H1 (cell line): Measurements from ENCODE around the gene NEDD4. TPM values are rescaled to one million over a fixed set of nuclear protein-coding genes. Genes with fewer than 3 reads are reported as not detected.

ENCODE experiments used
- CTCF ChIA-PET: fragments of 300-600 bp; sonication (Branson Sonifier 250); formaldehyde crosslinking; loops from one replicate; lab custom pipeline; 2021; ENCODE audit not compliant: partially characterized antibody; lab: Charles Lee
- POLR2A ChIA-PET: fragments of 300-600 bp; sonication (Branson Sonifier 250); formaldehyde crosslinking; loops from one replicate; lab custom pipeline; 2021; ENCODE audit warnings: inconsistent platforms; ENCODE audit not compliant: partially characterized antibody; lab: Charles Lee
- DNase-seq, 2 experiments: peaks; one replicate each; pipeline versions ENCODE4 v3.0.0 to v3.0.0-alpha.2; 2010 to 2022; ENCODE audit warnings: low spot score in 2 of 2, low read depth in 1 of 2, mixed read lengths in 1 of 2
- FAIRE-seq: peaks from 2 replicates; lab custom pipeline; 2011; peaks lifted over from hg19 to GRCh38; lab: Jason Lieb, UNC
- H2AFZ ChIP-seq: 2 replicates; pipeline ENCODE4 v1.8.1; 2012; ENCODE audit warnings: low read length, inconsistent platforms
- H2AK5ac ChIP-seq: 2 replicates; pipeline ENCODE4 v1.6.1; 2013; ENCODE audit warnings: low read depth, low read length
- H2BK120ac ChIP-seq: replicated peaks from 2 replicates; pipeline ENCODE3; 2013; ENCODE audit warnings: low read depth, low read length, inconsistent platforms
- H2BK12ac ChIP-seq: 2 replicates; pipeline ENCODE4 v1.6.1; 2013; ENCODE audit warnings: low read depth, low read length
- H2BK15ac ChIP-seq: 2 replicates; pipeline ENCODE4 v1.6.1; 2013; ENCODE audit warnings: low read length
- H2BK20ac ChIP-seq: 2 replicates; pipeline ENCODE4 v1.6.1; 2013; ENCODE audit warnings: low read length
- H2BK5ac ChIP-seq: 2 replicates; pipeline ENCODE4 v1.6.1; 2013; ENCODE audit warnings: low read depth, low read length
- H3K14ac ChIP-seq: 2 replicates; pipeline ENCODE4 v1.6.1; 2013; ENCODE audit warnings: inconsistent platforms; ENCODE audit not compliant: insufficient read length
- H3K18ac ChIP-seq: 2 replicates; pipeline ENCODE4 v1.6.1; 2013; ENCODE audit warnings: low read length; ENCODE audit errors: extremely low read depth
- H3K23ac ChIP-seq: 2 replicates; pipeline ENCODE4 v1.6.1; 2013; ENCODE audit warnings: inconsistent platforms; ENCODE audit not compliant: insufficient read length
- H3K23me2 ChIP-seq: 2 replicates; pipeline ENCODE4 v1.6.1; 2013; ENCODE audit warnings: low read depth, low read length
- H3K27ac ChIP-seq: 2 replicates; pipeline ENCODE4 v1.6.1; 2011; ENCODE audit warnings: low read depth, low read length, inconsistent platforms
- H3K27me3 ChIP-seq, 4 experiments: replicated peaks in 1 of 4; 1 replicate in 1 of 4; 2 replicates in 3 of 4; pipeline versions ENCODE4 v1.6.1 to v1.8.1; 2011 to 2013; ENCODE audit warnings: low read length in 3 of 4, mild to moderate bottlenecking in 3 of 4, inconsistent platforms in 2 of 4, mixed read lengths in 2 of 4, moderate library complexity in 1 of 4; ENCODE audit not compliant: control insufficient read depth in 3 of 4, insufficient read depth in 3 of 4; ENCODE audit errors: extremely low read depth in 1 of 4
- H3K36me3 ChIP-seq, 4 experiments: 2 replicates each; pipeline versions ENCODE4 v1.6.1 to v1.8.1; 2011 to 2013; ENCODE audit warnings: mild to moderate bottlenecking in 4 of 4, low read length in 3 of 4, moderate library complexity in 2 of 4, control low read depth in 1 of 4, inconsistent platforms in 1 of 4; ENCODE audit not compliant: insufficient read depth in 4 of 4, control insufficient read depth in 2 of 4
- H3K4ac ChIP-seq: replicated peaks from 2 replicates; pipeline ENCODE3; 2013; ENCODE audit warnings: low read length, low read depth, mixed read lengths, inconsistent platforms; ENCODE audit not compliant: insufficient read length
- H3K4me1 ChIP-seq, 4 experiments: replicated peaks in 1 of 4; 1 replicate in 1 of 4; 2 replicates in 3 of 4; pipeline versions ENCODE4 v1.6.1 to v1.8.1; 2011 to 2013; ENCODE audit warnings: low read length in 3 of 4, inconsistent platforms in 2 of 4, mixed read lengths in 1 of 4; ENCODE audit not compliant: insufficient read depth in 4 of 4, control insufficient read depth in 3 of 4
- H3K4me2 ChIP-seq, 2 experiments: 2 replicates each; pipeline versions ENCODE4 v1.6.1 to v1.8.1; 2011 to 2013; ENCODE audit warnings: low read depth in 2 of 2, low read length in 2 of 2, control low read depth in 1 of 2, inconsistent platforms in 1 of 2, mild to moderate bottlenecking in 1 of 2; ENCODE audit not compliant: insufficient read depth in 1 of 2
- H3K4me3 ChIP-seq, 4 experiments: fragments of 200-600, 300-600 bp in 1 of 4; sonication (generic), shearing (Covaris generic), sonication (Bioruptor Twin) in 1 of 4; 2 replicates each; pipeline versions ENCODE4 v1.5.1 to v1.8.1; 2011 to 2016; ENCODE audit warnings: low read length in 4 of 4, low read depth in 3 of 4, control low read depth in 2 of 4, inconsistent platforms in 2 of 4, mild to moderate bottlenecking in 2 of 4, mixed read lengths in 1 of 4, moderate library complexity in 1 of 4; ENCODE audit not compliant: insufficient read depth in 2 of 4; ENCODE audit errors: extremely low read depth in 1 of 4
- H3K56ac ChIP-seq: replicated peaks from 2 replicates; pipeline ENCODE3; 2013; ENCODE audit warnings: low read depth, mild to moderate bottlenecking, mixed read lengths, low read length, inconsistent platforms; ENCODE audit not compliant: insufficient read length
- H3K79me1 ChIP-seq: 2 replicates; pipeline ENCODE4 v1.6.1; 2013; ENCODE audit warnings: low read depth, low read length, control low read depth
- H3K79me2 ChIP-seq, 2 experiments: 2 replicates each; pipeline versions ENCODE4 v1.6.1 to v1.8.1; 2012 to 2013; ENCODE audit warnings: low read length in 2 of 2, mild to moderate bottlenecking in 2 of 2, inconsistent platforms in 1 of 2; ENCODE audit not compliant: insufficient read depth in 2 of 2, control insufficient read depth in 1 of 2
- H3K9ac ChIP-seq, 4 experiments: replicated peaks in 1 of 4; 1 replicate in 1 of 4; 2 replicates in 3 of 4; pipeline versions ENCODE4 v1.6.1 to v1.8.1; 2011 to 2013; ENCODE audit warnings: low read depth in 3 of 4, low read length in 3 of 4, control low read depth in 2 of 4, mild to moderate bottlenecking in 2 of 4, moderate library complexity in 2 of 4, inconsistent platforms in 1 of 4; ENCODE audit errors: extremely low read depth in 1 of 4
- H3K9me3 ChIP-seq, 2 experiments: 2 replicates each; pipeline versions ENCODE4 v1.6.1 to v1.8.1; 2012 to 2013; ENCODE audit warnings: mild to moderate bottlenecking in 2 of 2, moderate library complexity in 2 of 2, control low read depth in 1 of 2, inconsistent platforms in 1 of 2, low read depth in 1 of 2, low read length in 1 of 2, mixed read lengths in 1 of 2; ENCODE audit not compliant: insufficient read depth in 2 of 2
- H4K20me1 ChIP-seq, 2 experiments: replicated peaks in 1 of 2; 2 replicates each; pipeline versions ENCODE3 to v1.8.1; 2011 to 2013; ENCODE audit warnings: inconsistent platforms in 2 of 2, low read length in 2 of 2, mild to moderate bottlenecking in 1 of 2; ENCODE audit not compliant: insufficient read depth in 2 of 2, control insufficient read depth in 1 of 2
- H4K5ac ChIP-seq: 2 replicates; pipeline ENCODE4 v1.6.1; 2013; ENCODE audit warnings: low read length, low read depth, mixed read lengths, inconsistent platforms; ENCODE audit not compliant: insufficient read length
- H4K8ac ChIP-seq: 2 replicates; pipeline ENCODE4 v1.8.0; 2013; ENCODE audit warnings: mild to moderate bottlenecking, moderate library complexity, low read length, inconsistent platforms; ENCODE audit not compliant: insufficient read depth; ENCODE audit errors: extremely low read depth
- H4K91ac ChIP-seq: replicated peaks from 2 replicates; pipeline ENCODE3; 2013; ENCODE audit warnings: low read length, mixed read lengths, inconsistent platforms; ENCODE audit not compliant: insufficient read length
- RXRA ChIP-seq: IDR thresholded peaks from 2 replicates; pipeline ENCODE4 v1.6.1; 2011; ENCODE audit warnings: low read depth, mild to moderate bottlenecking, low read length, moderate library complexity; ENCODE audit not compliant: insufficient read depth
- WGBS, 2 experiments: shearing (Covaris generic) in 1 of 2; methylation state at CpG; one replicate each; pipeline versions ENCODE4 v1.1.6 to v1.1.7; 2013 to 2015; ENCODE audit warnings: low lambda C conversion rate in 2 of 2, mixed read lengths in 2 of 2, inconsistent platforms in 1 of 2, low coverage in 1 of 2, missing lambda C conversion rate in 1 of 2; ENCODE audit not compliant: insufficient replicate concordance in 2 of 2, insufficient coverage in 1 of 2, insufficient read length in 1 of 2; ENCODE audit errors: extremely low coverage in 1 of 2, missing lambda C conversion rate in 1 of 2; 5-methylcytosine and 5-hydroxymethylcytosine counted together
- polyA plus RNA-seq, 7 experiments: library from polyadenylated mRNA; depleted of rRNA in 3 of 7; stranded (reverse) in 5 of 7; unstranded in 2 of 7; fragments of >200 nt in 5 of 7; fragments of 200-250 nt in 2 of 7; gene quantifications; 1 replicate in 5 of 7; 2 replicates in 1 of 7; 4 replicates in 1 of 7; pipeline versions ENCODE4 v1.2.1 to v1.2.3, GENCODE V29; 2011 to 2013; ENCODE audit warnings: missing spikeins in 2 of 7, mixed read lengths in 2 of 7
- total RNA-seq: library from RNA; stranded (reverse); fragmentation: NEBNext Ultra II Directional; extraction: Animal tissue kit (Norgen Biotek cat#: 25700); gene quantifications from 2 replicates; pipeline ENCODE4 v1.2.1, GENCODE V29; 2021

Gene NEDD4
- total and polyA plus RNA-seq, 2 of the 8 experiments (the other 6 are each of a cell fraction or from before 2014, with no cell fraction given): 0.95 to 3.9 TPM

DNA sequence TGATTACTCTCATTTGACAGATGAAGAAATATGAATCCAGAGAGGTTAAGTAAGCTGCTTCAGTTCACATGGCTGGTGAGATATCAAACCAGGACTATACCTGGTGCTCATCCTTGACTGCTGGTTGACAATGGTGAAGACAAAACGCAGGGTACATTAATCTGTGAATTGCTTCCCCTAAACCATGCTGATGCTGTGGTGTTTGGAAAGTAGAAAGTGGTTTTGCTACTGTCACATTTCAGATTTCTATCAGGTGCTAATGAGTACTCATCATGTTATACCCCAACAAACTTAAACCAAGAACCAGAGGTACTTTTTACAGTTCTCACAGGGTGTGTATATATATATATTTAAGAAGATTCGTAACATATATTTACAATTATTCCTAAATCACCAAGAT, 165.5 kb downstream of the NEDD4 start:
- no peaks in the 10 kb centered on the region for H3K4me1 ChIP-seq
- FAIRE-seq (no peak), DNase-seq (no peak)
- no peak overlapping the region for H2AFZ ChIP-seq
- H3K14ac ChIP-seq: no peak overlapping the region
- ChIA-PET POLR2A (no interaction called here), CTCF (interaction anchor here (1.5 to 3.4 kb wide), 2 partner anchors 28 to 186 kb away, joined by 3 to 16 read pairs; no protein-coding TSS in a partner anchor)
- H2BK20ac ChIP-seq: no peak overlapping the region
- no peak overlapping the region for H3K23ac ChIP-seq
- H2BK15ac ChIP-seq: no peak overlapping the region
- no peaks in the 10 kb centered on the region for H3K79me1 ChIP-seq
- no peak overlapping the region for H3K4me3 ChIP-seq
- no peak overlapping the region for H4K91ac ChIP-seq
- H4K5ac ChIP-seq: no peak overlapping the region
- H3K4ac ChIP-seq: no peak overlapping the region
- no peak overlapping the region for H4K8ac ChIP-seq
- H3K36me3 ChIP-seq: no peaks in the 10 kb centered on the region
- no peaks in the 10 kb centered on the region for H3K79me2 ChIP-seq
- H2AK5ac ChIP-seq: no peak overlapping the region
- H2BK12ac ChIP-seq: no peak overlapping the region
- H3K18ac ChIP-seq: no peak overlapping the region
- no peak overlapping the region for H3K56ac ChIP-seq
- no peak overlapping the region for H2BK120ac ChIP-seq
- TF ChIP-seq RXRA: no peak
- WGBS, 2 experiments: 88% methylated on average over 2 of the region's 2 CpGs; no CpG with 5 or more reads in 1 of the 2 experiments
- H3K4me2 ChIP-seq: no peak overlapping the region
- H3K9ac ChIP-seq: no peak overlapping the region
- no peak overlapping the region for H3K27ac ChIP-seq
- H3K27me3 ChIP-seq: no peaks in the 10 kb centered on the region
- no peaks in the 10 kb centered on the region for H4K20me1 ChIP-seq
- H3K9me3 ChIP-seq: no peaks in the 10 kb centered on the region
- H2BK5ac ChIP-seq: no peak overlapping the region
- no peaks in the 10 kb centered on the region; the same call in 1 of the 2 replicates for H3K23me2 ChIP-seq
